Measurements from ENCODE around the gene OSR1. TPM values are rescaled to one million over a fixed set of nuclear protein-coding genes. Genes with fewer than 3 reads are reported as not detected.
A peak's percentile ranks its signal among the peaks of the same experiment; 100 is the strongest.

Gene OSR1
- total RNA-seq, 2 experiments from 2014 or later: not detected

DNA sequence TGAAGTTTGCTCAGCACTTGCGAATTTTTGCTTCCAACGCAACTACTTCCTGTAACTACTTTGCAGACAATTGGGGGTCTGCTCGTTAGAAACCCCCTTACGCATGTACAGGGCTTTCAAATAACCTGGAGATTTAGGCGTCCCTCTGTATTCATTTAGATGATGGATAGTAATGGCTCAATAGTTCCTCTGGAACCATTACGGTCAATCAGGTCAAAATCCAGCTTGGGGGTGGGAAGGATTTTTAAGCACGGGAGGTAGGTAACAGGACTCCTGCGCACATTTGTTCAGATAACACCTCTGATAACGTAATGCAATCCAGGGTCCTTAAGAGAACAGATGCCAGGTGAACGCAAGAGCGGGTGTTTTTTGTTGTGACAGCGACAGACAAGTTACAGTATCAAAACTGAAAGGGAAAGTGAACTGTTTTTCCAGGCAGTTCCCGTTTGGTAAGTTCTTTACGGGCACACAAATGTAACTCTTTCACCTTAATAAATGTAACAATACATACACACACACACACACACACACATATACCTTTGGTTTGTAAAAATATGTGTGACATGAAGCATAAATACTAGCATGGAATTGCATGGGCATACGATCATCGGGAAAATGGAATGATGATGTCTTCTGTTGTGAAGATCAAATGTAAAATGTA, 3.8 kb upstream of the OSR1 start:
- no peak for TF ChIP-seq CTCF (IDR thresholded peaks at IDR 0.05)
- ATAC-seq (ENCODE audit: poor library complexity): peak; percentile 56
- ChIA-PET CTCF (interaction anchor here (0.7 to 1.3 kb wide), 3 partner anchors 9 to 538 kb away, joined by 3 to 4 read pairs (median 3); no protein-coding TSS in a partner anchor), POLR2A (interaction anchor here (5.6 kb wide), 1 partner anchor 13 kb away, joined by 69 read pairs; no protein-coding TSS in a partner anchor)
- peaks cover 70% of the 10 kb centered on the region for H3K27me3 Mint-ChIP-seq
- Histone ChIP-seq H3K4me1 (ENCODE audit: insufficient read depth, low read length) (peaks cover 47% of the 10 kb centered on the region), H3K4me3 (ENCODE audit: low read length) (peak overlapping the region; percentile 71), H3K27ac (ENCODE audit: low read depth in 1 of 2, low read length in 2 of 2) (no peak overlapping the region), H3K9me3 (ENCODE audit: control insufficient read depth in 1 of 2, insufficient read depth in 1 of 2, low read length in 2 of 2) (peaks cover 0 to 19% of the 10 kb centered on the region in 2 experiments), H3K27me3 (ENCODE audit: control insufficient read depth in 1 of 2, insufficient read depth in 2 of 2, low read length in 2 of 2) (peaks cover 43% of the 10 kb centered on the region in 2 experiments), H3K36me3 (ENCODE audit: insufficient read depth, low read length) (no peaks in the 10 kb centered on the region)
- intact Hi-C loops (cut with DNase I, micrococcal nuclease): loop anchor here (1.0 to 10.0 kb wide), 5 partner anchors 14 to 840 kb away; no protein-coding TSS in a partner anchor
- DNase-seq: peak in 4 of 14 experiments; percentile 26 to 71 (median 68)
- peaks cover 53% of the 10 kb centered on the region for H3K4me1 Mint-ChIP-seq (ENCODE audit: low read depth)
- no peaks in the 10 kb centered on the region for H3K9me3 Mint-ChIP-seq
- H3K36me3 Mint-ChIP-seq (ENCODE audit: low read depth): peaks cover 10% of the 10 kb centered on the region
- H3K4me3 Mint-ChIP-seq: peak overlapping the region; percentile 91
- peak overlapping the region; percentile 63 for H3K27ac Mint-ChIP-seq

GRCh38 chr2:19361325-19361990, 3.0 kb upstream of the OSR1 start:
- Mint-ChIP-seq H3K27ac (peak overlapping the region; percentile 63), H3K36me3 (ENCODE audit: low read depth) (peaks cover 10% of the 10 kb centered on the region), H3K27me3 (peaks cover 77% of the 10 kb centered on the region), H3K9me3 (no peaks in the 10 kb centered on the region), H3K4me3 (peak overlapping the region; percentile 91), H3K4me1 (ENCODE audit: low read depth) (peaks cover 61% of the 10 kb centered on the region)
- POLR2A ChIA-PET: interaction anchor here (5.6 kb wide), 1 partner anchor 12 kb away, joined by 69 read pairs; no protein-coding TSS in a partner anchor
- Histone ChIP-seq H3K4me1 (ENCODE audit: insufficient read depth, low read length) (peaks cover 54% of the 10 kb centered on the region), H3K9me3 (ENCODE audit: control insufficient read depth in 1 of 2, insufficient read depth in 1 of 2, low read length in 2 of 2) (peaks cover 0 to 27% of the 10 kb centered on the region in 2 experiments), H3K27ac (ENCODE audit: low read depth in 1 of 2, low read length in 2 of 2) (no peak overlapping the region), H3K27me3 (ENCODE audit: control insufficient read depth in 1 of 2, insufficient read depth in 2 of 2, low read length in 2 of 2) (peaks cover 50 to 51% of the 10 kb centered on the region in 2 experiments), H3K36me3 (ENCODE audit: insufficient read depth, low read length) (no peaks in the 10 kb centered on the region), H3K4me3 (ENCODE audit: low read length) (peak overlapping the region; percentile 71)
- intact Hi-C loops (cut with DNase I, micrococcal nuclease): loop anchor here (5.0 to 10.0 kb wide), 4 partner anchors 113 to 839 kb away; no protein-coding TSS in a partner anchor
- CTCF ChIA-PET: interaction anchor here (0.7 to 1.3 kb wide), 2 partner anchors 8 to 10 kb away, joined by 3 to 4 read pairs; no protein-coding TSS in a partner anchor
- TF ChIP-seq CTCF (IDR thresholded peaks at IDR 0.05): no peak
- ATAC-seq (ENCODE audit: poor library complexity): peak; percentile 18
- DNase-seq: peak in 4 of 14 experiments; percentile 28 to 47 (median 46)

DNA sequence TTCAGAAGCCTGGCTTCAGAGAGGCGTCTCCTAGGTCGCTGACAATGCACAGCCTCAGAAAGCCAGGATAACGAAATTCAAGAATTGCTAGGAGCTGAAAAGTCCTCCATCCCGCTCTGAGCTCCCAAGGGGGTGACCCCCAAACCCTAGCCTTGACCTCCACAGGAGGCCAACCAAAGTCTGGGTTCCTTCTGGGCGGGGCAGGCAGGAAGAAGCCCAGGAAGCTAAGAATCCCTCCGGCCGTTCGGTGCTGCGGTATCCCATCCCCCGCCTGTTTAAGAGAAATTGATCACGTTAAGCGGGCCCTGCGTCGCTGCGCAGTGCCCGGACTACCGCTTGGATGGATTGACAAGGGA, 2.5 kb upstream of the OSR1 start:
- H3K27ac ChIP-seq (ENCODE audit: low read depth in 1 of 2, low read length in 2 of 2): no peak overlapping the region
- H3K4me1 ChIP-seq (ENCODE audit: insufficient read depth, low read length): peaks cover 59% of the 10 kb centered on the region
- Mint-ChIP-seq H3K4me3 (peak overlapping the region; percentile 91), H3K27ac (no peak overlapping the region), H3K36me3 (ENCODE audit: low read depth) (peaks cover 10% of the 10 kb centered on the region), H3K27me3 (peaks cover 83% of the 10 kb centered on the region), H3K4me1 (ENCODE audit: low read depth) (peaks cover 64% of the 10 kb centered on the region), H3K9me3 (no peaks in the 10 kb centered on the region)
- no peaks in the 10 kb centered on the region for H3K36me3 ChIP-seq (ENCODE audit: insufficient read depth, low read length)
- peak overlapping the region; percentile 71 for H3K4me3 ChIP-seq (ENCODE audit: low read length)
- ATAC-seq (ENCODE audit: poor library complexity): no peak
- H3K27me3 ChIP-seq (ENCODE audit: control insufficient read depth in 1 of 2, insufficient read depth in 2 of 2, low read length in 2 of 2): peaks cover 56% of the 10 kb centered on the region in 2 experiments
- TF ChIP-seq CTCF (IDR thresholded peaks at IDR 0.05): no peak
- ChIA-PET CTCF (interaction anchor here (1.3 kb wide), 1 partner anchor 9 kb away, joined by 4 read pairs; no protein-coding TSS in a partner anchor), POLR2A (interaction anchor here (5.6 kb wide), 1 partner anchor 11 kb away, joined by 69 read pairs; no protein-coding TSS in a partner anchor)
- intact Hi-C loops (cut with DNase I, micrococcal nuclease): loop anchor here (5.0 to 10.0 kb wide), 4 partner anchors 114 to 839 kb away; no protein-coding TSS in a partner anchor
- H3K9me3 ChIP-seq (ENCODE audit: control insufficient read depth in 1 of 2, insufficient read depth in 1 of 2, low read length in 2 of 2): peaks cover 0 to 32% of the 10 kb centered on the region in 2 experiments
- peak in 1 of 14 experiments; percentile 8 for DNase-seq

All from CD4-positive, alpha-beta T cell (primary cell).